Left lobe of liver (tissue), 2 donors: Measurements from ENCODE around the gene PNKD. TPM values are rescaled to one million over a fixed set of nuclear protein-coding genes. Genes with fewer than 3 reads are reported as not detected.

Source experiments
- ATAC-seq: fragments of 200-7000 bp; cut with Tn5 transposase; one replicate; pipeline ENCODE4 v1.9.1; 2020; ENCODE audit warnings: mild to moderate bottlenecking, moderate library complexity
- DNase-seq: peaks from one replicate; pipeline ENCODE4 v3.0.0-alpha.2; 2020; ENCODE audit warnings: low spot score
- total RNA-seq: library from RNA; stranded (reverse); gene quantifications from one replicate; pipeline ENCODE4 v1.2.1, GENCODE V29; 2021
- donor health status: DM: no; HTN: no; CAD: no; lungs with moderate emphysema.
- donor health status: DM: no; HTN: yes; CAD: no.

PNKD gene
- total RNA-seq = 102 TPM

DNA sequence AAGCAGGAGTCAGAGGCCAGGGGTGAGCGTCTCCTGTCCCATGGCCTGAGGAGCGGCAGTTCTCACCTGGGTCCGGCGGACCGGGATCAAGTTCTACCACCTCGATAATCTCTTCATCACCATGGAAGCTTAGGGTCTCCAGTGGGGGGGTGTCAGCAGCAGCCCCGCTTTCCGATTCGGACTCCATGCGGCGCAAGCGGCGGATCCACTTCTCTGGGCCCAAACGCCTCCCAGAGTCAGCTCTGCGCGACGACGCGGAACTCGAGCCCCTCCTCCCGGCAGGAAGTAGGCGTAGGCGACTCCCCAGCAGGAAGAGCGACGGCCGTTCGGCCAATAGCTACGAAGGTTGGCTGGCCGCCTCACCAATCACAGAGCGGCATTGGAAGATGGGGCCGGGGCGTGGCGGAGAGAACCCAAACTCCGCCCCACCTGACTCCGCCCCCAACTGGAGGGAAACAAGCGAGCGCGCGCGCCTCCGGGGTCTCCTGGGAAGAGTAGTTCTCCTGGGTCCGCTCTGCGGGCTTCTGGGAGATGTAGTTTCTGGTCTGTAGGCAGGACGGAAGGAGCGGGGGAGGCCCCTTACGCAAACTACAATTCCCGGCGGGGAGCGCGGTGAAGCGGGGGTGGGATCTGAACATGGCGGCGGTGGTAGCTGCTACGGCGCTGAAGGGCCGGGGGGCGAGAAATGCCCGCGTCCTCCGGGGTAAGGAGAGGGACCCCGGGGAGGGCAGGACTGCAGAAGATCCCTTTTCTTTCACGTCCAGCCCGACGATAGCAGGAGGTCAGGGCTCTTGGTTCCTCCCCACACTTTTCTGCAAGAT is at the start of gene PNKD, which contains the start of gene AAMP:
Gene PNKD (plus strand): TSS at position 620 of the 821 bp plus-strand sequence. CDS start 17 bp downstream, at position 637.
Gene AAMP (minus strand): TSS at position 238 of the 821 bp plus-strand sequence. CDS start 51 bp downstream, at position 187.
- ATAC-seq (peak; percentile 86), DNase-seq (peak; percentile 100)

GRCh38 chr2:218221000-218221399 is 49.3 kb upstream of the PNKD start:
- no peak for DNase-seq

DNA sequence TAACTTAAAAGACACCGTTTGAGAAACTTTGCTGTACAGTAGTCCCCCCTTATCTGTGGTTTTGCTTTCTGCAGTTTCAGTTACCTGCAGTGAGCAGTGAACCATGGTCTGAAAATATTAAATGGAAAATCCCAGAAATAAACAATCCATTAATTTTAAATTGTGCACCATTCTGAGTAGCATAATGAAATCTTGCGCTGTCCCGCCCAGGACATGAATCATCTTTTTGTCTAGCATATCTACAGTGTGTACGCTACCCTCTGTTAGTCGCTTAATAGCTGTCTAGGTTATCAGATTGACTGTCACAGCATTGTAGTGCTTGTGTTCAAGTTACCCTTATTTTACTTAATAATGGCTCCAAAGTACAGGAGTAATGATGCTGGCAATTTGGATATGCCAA is 47.3 kb upstream of the PNKD start:
- no peak for ATAC-seq
- DNase-seq = no peak

More at GRCh38 chr2:218221000-218221399, 49.3 kb upstream of the PNKD start:
- no peak for ATAC-seq

DNA sequence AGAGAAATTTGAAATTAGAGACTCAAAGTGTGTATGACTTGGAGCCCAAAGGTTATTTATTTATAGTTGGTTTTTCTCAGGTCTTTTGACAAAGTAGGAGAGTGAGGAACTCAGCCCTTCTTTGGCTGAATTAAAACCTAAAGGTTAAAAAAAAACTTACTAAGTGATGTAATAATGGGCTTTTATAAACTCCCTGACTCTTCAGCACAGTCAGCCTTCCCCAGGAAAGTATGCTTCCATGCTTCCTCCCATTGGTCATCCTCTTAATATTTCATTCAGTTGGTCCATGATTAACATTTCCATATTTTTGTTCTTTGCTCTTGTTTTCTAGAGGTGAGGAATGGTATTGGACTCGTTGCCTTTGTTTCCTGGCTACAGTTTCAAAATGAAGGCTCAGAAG is 46.1 kb upstream of the PNKD start:
- DNase-seq (no peak), ATAC-seq (no peak)

DNA sequence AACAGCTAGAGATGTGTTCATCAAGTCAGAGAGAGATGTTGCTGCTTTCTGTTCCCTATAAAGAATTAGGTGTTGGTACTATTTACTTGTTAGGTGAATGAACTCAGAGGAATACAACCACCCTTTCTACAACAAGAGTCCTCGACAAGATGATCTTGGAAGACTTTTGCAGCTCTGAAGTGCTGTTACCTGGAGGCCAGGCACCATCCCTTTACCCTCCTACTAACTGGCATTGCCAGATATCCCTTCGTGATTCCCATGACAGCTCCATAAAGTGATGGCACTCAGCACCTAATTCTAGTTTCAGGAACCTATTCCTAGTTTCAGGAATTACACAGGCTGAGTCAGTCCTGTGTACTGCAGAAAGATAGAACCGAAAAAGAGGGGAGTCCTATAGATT is 43.4 kb upstream of the PNKD start:
- DNase-seq (no peak), ATAC-seq (no peak)

- no peak for DNase-seq
- ATAC-seq = no peak
Measured at GRCh38 chr2:218228366-218229090, 41.8 kb upstream of the PNKD start.

GRCh38 chr2:218229239-218229638 is 41.1 kb upstream of the PNKD start:
- no peak for DNase-seq
- peak; percentile 55 for ATAC-seq

DNA sequence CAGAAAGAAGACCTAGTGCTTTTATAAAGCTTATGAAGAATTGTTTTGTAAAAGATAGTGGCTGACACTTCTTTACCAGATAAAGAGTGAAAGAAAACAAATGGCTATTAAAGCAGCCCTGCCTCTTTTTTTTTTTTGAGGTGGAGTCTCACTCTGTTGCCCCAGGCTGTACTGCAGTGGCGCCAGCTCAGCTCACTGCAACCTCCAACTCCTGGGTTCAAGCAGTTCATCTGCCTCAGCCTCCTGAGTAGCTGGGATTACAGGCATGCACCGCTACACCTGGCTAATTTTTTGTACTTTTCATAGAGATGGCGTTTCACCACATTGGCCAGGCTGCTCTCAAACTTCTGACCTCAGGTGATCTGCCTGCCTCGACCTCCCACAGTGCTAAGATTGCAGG is 40.5 kb upstream of the PNKD start:
- DNase-seq (no peak), ATAC-seq (no peak)

DNA sequence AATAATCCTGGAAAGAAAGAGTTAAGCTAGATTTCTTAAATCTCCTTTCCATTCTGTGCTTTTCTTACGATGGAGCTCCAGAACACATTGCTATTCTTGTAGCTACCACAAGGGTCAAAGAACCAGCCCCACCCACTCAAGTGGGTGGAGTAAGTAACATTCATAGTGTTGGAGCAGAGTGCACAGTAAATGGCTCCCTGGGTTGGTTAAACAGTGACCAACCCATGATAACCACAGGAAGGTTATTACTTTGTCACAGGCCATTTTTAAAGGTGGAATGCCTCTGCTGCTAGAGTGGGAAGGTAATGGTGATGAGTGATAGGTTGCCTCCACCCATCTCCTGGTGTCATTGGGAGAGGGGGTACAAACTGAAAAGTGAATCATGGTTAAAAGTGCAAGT is 39.4 kb upstream of the PNKD start:
- DNase-seq (no peak), ATAC-seq (peak; percentile 39)

- DNase-seq = no peak
- ATAC-seq = no peak
Measured at GRCh38 chr2:218233543-218233942, 36.8 kb upstream of the PNKD start.

DNA sequence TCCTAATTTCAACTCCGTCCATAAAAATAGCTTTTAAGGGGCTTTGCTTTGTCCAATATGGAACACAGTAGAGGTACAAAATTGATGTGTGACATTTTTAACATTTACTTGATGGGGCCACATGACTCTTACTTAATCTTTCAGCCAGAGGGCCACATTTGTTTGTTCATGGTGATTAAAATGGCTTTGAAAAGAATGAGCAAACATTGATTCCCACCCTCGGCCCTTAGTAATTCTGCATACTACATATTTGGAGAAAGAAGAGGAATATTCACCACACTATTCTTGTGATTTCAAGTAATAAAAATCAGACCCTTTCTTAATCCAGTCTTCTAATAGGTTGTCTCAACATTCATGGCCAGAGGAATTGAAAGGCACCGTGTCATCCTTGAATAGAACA is 35.8 kb upstream of the PNKD start:
- ATAC-seq (no peak), DNase-seq (no peak)

DNA sequence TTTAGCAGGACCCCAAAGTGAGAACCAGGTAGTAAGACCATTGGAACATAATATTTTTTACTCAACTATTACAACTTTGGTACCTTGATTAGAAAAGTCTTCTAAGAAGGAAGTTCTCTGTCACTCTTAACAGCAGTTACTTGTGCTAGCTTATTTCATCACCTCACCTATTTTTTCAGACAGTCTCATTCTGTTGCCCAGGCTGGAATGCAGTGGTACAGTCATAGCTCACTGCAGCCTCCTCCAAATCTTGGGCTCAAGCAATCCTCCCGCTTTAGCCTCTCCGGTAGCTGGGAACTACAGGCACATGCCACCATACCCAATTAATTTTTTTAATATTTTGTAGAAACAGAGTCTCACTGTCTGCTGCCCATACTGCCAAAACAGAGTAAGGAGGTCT is 35.3 kb upstream of the PNKD start:
- DNase-seq (no peak), ATAC-seq (no peak)

DNA sequence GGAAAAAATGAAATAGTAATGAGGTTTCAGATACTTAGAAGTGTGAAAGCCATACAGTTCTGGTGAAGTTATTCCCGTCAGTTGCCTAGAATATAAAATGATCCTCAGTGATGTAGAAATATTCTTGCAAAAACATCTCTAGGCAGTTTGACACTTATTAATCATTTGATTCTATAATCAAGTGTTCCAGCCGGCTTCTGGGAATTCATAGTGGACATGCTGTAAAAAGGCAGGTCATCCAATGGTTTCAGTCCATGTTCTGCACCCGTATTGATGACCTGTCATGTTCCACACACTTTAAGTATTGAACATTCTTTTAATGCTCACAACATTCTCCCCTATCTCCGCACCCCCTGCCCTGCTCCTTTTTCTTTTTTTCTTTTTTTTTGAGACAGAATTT is 33.5 kb upstream of the PNKD start:
- DNase-seq = no peak
- ATAC-seq = no peak

GRCh38 chr2:218238887-218239286 is 31.4 kb upstream of the PNKD start:
- ATAC-seq (no peak), DNase-seq (no peak)

GRCh38 chr2:218244204-218244603 is 26.1 kb upstream of the PNKD start:
- no peak for ATAC-seq
- DNase-seq = no peak

- ATAC-seq (no peak), DNase-seq (no peak)
Measured at GRCh38 chr2:218244665-218245064, 25.7 kb upstream of the PNKD start.

DNA sequence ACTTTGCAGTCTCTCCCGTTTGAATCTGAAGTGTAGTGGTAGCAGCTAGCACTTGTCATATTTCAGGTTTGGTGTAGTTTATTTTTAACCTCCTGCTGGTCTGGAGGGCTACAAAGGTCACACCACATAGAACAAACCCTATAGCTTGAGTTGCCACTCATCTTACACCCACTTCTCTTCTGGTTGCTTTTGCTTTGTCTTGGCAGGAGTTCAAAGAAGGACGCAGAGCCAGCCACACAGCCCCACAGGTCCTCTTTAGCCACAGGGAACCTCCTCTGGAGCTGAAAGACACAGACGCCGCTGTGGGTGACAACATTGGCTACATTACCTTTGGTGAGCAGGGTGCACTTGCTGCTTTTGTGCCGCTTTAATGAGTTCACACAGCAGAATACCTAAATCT is 25.1 kb upstream of the PNKD start:
- no peak for DNase-seq
- no peak for ATAC-seq

DNA sequence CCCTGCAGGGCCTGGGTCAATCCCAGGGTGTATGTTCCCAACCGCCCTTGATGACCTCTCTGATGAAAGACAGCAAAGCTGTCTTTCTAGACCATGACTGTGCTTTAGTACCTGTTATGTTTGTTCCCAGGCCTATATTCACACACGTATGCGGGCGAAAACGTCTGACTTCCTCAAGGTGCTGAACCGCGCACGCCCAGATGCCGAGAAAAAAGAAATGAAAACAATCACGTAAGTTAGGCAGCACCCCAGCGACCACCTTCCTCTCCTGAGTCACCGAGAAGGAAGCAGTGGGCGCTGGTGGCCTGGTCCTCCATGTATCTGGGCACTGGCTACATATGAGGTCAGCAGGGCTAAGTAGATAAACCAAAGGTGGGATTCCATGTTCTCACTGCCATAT is 20.6 kb upstream of the PNKD start:
- no peak for ATAC-seq
- no peak for DNase-seq

GRCh38 chr2:218252509-218253231 is 17.6 kb upstream of the PNKD start:
- ATAC-seq (no peak), DNase-seq (no peak)

- no peak for ATAC-seq
- DNase-seq = no peak
Measured at GRCh38 chr2:218253232-218253625, 17.1 kb upstream of the PNKD start.

GRCh38 chr2:218255446-218255845 is 14.9 kb upstream of the PNKD start:
- DNase-seq (no peak), ATAC-seq (no peak)
